Measurements from ENCODE around the gene FAHD2A.
"Not testable (repeated sequence)": the region's sequence is repeated elsewhere in the genome, so short reads cannot be mapped to it uniquely, and the experiment has no call there.

FAHD2A gene

GRCh38 chr2:95402370-95403203 is at the start of gene FAHD2A:
TSS of gene FAHD2A (plus strand) at chr2:95402708. CDS start at chr2:95405559, 2,851 bp downstream.
- TF ChIP-seq CTCF (IDR thresholded peaks at IDR 0.05; ENCODE audit: low read depth, low read length): no peak
- H3K4me3 ChIP-seq (ENCODE audit: low read depth, low read length): peak within 1 kb of the TSS; percentile 78

GRCh38 chr2:95353055-95353575 is 49.4 kb upstream of the FAHD2A start:
- H3K4me3 ChIP-seq (ENCODE audit: low read depth, low read length): no peak overlapping the region
- TF ChIP-seq CTCF (IDR thresholded peaks at IDR 0.05; ENCODE audit: low read depth, low read length): no peak

GRCh38 chr2:95353613-95354468 is 48.7 kb upstream of the FAHD2A start:
- TF ChIP-seq CTCF (IDR thresholded peaks at IDR 0.05; ENCODE audit: low read depth, low read length): no peak

GRCh38 chr2:95354469-95354901 is 48.0 kb upstream of the FAHD2A start:
- no peak overlapping the region for H3K4me3 ChIP-seq (ENCODE audit: low read depth, low read length)
- no peak for TF ChIP-seq CTCF (IDR thresholded peaks at IDR 0.05; ENCODE audit: low read depth, low read length)

More at GRCh38 chr2:95353613-95354468, 48.7 kb upstream of the FAHD2A start:
- no peak overlapping the region for H3K4me3 ChIP-seq (ENCODE audit: low read depth, low read length)

GRCh38 chr2:95354925-95355324 is 47.6 kb upstream of the FAHD2A start:
- H3K4me3 ChIP-seq (ENCODE audit: low read depth, low read length): no peak overlapping the region
- TF ChIP-seq CTCF (IDR thresholded peaks at IDR 0.05; ENCODE audit: low read depth, low read length): no peak

GRCh38 chr2:95355486-95355885 is 47.0 kb upstream of the FAHD2A start:
- H3K4me3 ChIP-seq (ENCODE audit: low read depth, low read length): not testable (repeated sequence)

- H3K4me3 ChIP-seq (ENCODE audit: low read depth, low read length): no peak overlapping the region
- TF ChIP-seq CTCF (IDR thresholded peaks at IDR 0.05; ENCODE audit: low read depth, low read length): no peak
Observed at GRCh38 chr2:95356821-95357700, 45.4 kb upstream of the FAHD2A start.

Measured in WI38 (cell line).